Neural cell (in vitro differentiated cells): Measurements from ENCODE around the gene ARF3. TPM values are rescaled to one million over a fixed set of nuclear protein-coding genes. Genes with fewer than 3 reads are reported as not detected.

Experiments
- H2AFZ ChIP-seq: fragments of 200-600, 300-800 bp; sonication (generic), shearing (Covaris generic); 2 replicates; pipeline ENCODE4 v1.6.0; 2014; ENCODE audit warnings: low read depth, mild to moderate bottlenecking, antibody characterized with exemption, low read length, moderate library complexity
- H3F3A ChIP-seq: fragments of 200-600 bp; shearing (Covaris generic); 2 replicates; pipeline ENCODE4 v1.6.1; 2016; ENCODE audit warnings: mild to moderate bottlenecking, moderate library complexity, mixed read lengths, antibody characterized with exemption, low read length; ENCODE audit not compliant: insufficient read depth, poor library complexity, severe bottlenecking
- H3K27ac ChIP-seq: fragments of 200-600, 300-800 bp; sonication (generic), shearing (Covaris generic); 2 replicates; pipeline ENCODE4 v1.5.1; 2014; ENCODE audit warnings: mild to moderate bottlenecking, low read length, moderate library complexity
- H3K27me3 ChIP-seq: fragments of 300-800, 200-600 bp; sonication (generic), shearing (Covaris generic); 2 replicates; pipeline ENCODE4 v1.6.0; 2014; ENCODE audit warnings: mild to moderate bottlenecking, low read depth, low read length, moderate library complexity; ENCODE audit not compliant: insufficient read depth
- H3K36me3 ChIP-seq: fragments of 300-800, 200-600 bp; sonication (generic), shearing (Covaris generic); 2 replicates; pipeline ENCODE4 v1.5.1; 2014; ENCODE audit warnings: mild to moderate bottlenecking, antibody characterized with exemption, low read length, moderate library complexity; ENCODE audit not compliant: insufficient read depth
- H3K4me2 ChIP-seq: fragments of 300-800, 200-600 bp; sonication (generic), shearing (Covaris generic); 2 replicates; pipeline ENCODE4 v1.6.0; 2014; ENCODE audit warnings: mild to moderate bottlenecking, low read length
- H3K4me3 ChIP-seq: fragments of 300-800, 200-600 bp; sonication (generic), shearing (Covaris generic); 2 replicates; pipeline ENCODE4 v1.5.1; 2014; ENCODE audit warnings: mild to moderate bottlenecking, low read length, moderate library complexity
- H3K79me2 ChIP-seq: fragments of 200-600 bp; shearing (Covaris generic); replicated peaks from 2 replicates; pipeline ENCODE4 v1.6.0; 2014; ENCODE audit warnings: mild to moderate bottlenecking, low read length, moderate library complexity; ENCODE audit not compliant: insufficient read depth
- H3K9ac ChIP-seq: fragments of 300-800, 200-600 bp; sonication (generic), shearing (Covaris generic); 2 replicates; pipeline ENCODE4 v1.6.1; 2016; ENCODE audit warnings: mild to moderate bottlenecking, low read length, mixed read lengths
- H3K9me2 ChIP-seq: fragments of 200-600 bp; shearing (Covaris generic); 2 replicates; pipeline ENCODE4 v1.6.1; 2016; ENCODE audit warnings: mild to moderate bottlenecking, low read length, mixed read lengths; ENCODE audit not compliant: insufficient read depth
- H3K9me3 ChIP-seq: fragments of 200-600, 300-800 bp; sonication (generic), shearing (Covaris generic); 2 replicates; pipeline ENCODE4 v1.6.1; 2016; ENCODE audit warnings: mild to moderate bottlenecking, mixed run types, low read length, moderate library complexity, mixed read lengths
- H4K20me1 ChIP-seq: fragments of 200-600 bp; shearing (Covaris generic); 2 replicates; pipeline ENCODE4 v1.6.1; 2016; ENCODE audit warnings: mild to moderate bottlenecking, mixed run types; ENCODE audit not compliant: insufficient read depth
- EP300 ChIP-seq: fragments of 450-650 bp; conservative IDR thresholded peaks from 2 replicates; pipeline ENCODE4 v1.6.1; 2014; ENCODE audit warnings: antibody characterized with exemption, mild to moderate bottlenecking, moderate library complexity; ENCODE audit not compliant: poor library complexity, severe bottlenecking
- EZH2 ChIP-seq: fragments of 200-600, 300-800 bp; shearing (Covaris generic), sonication (generic); IDR thresholded peaks from 2 replicates; pipeline ENCODE4 v1.6.1; 2014; ENCODE audit warnings: antibody characterized with exemption, low read length, borderline replicate concordance, mild to moderate bottlenecking; ENCODE audit not compliant: insufficient read depth, poor library complexity, severe bottlenecking
- MXI1 ChIP-seq: fragments of 450-650 bp; conservative IDR thresholded peaks from 2 replicates; pipeline ENCODE4 v1.6.1; 2014; ENCODE audit warnings: antibody characterized with exemption, mild to moderate bottlenecking; ENCODE audit not compliant: poor library complexity, severe bottlenecking
- POLR2AphosphoS5 ChIP-seq: IDR thresholded peaks from 2 replicates; pipeline ENCODE4 v1.6.1; 2012
- RAD21 ChIP-seq: fragments of 450-650 bp; conservative IDR thresholded peaks from 2 replicates; pipeline ENCODE4 v1.6.1; 2014; ENCODE audit warnings: antibody characterized with exemption, mild to moderate bottlenecking, moderate library complexity
- SMC3 ChIP-seq: fragments of 450-650 bp; conservative IDR thresholded peaks from 2 replicates; pipeline ENCODE4 v1.6.1; 2014; ENCODE audit warnings: antibody characterized with exemption, mild to moderate bottlenecking, moderate library complexity; ENCODE audit not compliant: poor library complexity
- TAF1 ChIP-seq: IDR thresholded peaks from 2 replicates; pipeline ENCODE4 v1.6.1; 2012; ENCODE audit warnings: low read depth
- polyA plus RNA-seq: library from polyadenylated mRNA; depleted of rRNA; stranded (reverse); fragments of >200 nt; gene quantifications from 2 replicates; pipeline ENCODE4 v1.2.3, GENCODE V29; 2014
- TF ChIP-seq, protein P1 (sequence below): fragments of 450-650 bp; IDR thresholded peaks from 2 replicates; pipeline ENCODE4 v1.5.1; 2014; ENCODE audit warnings: antibody characterized with exemption, mild to moderate bottlenecking, moderate library complexity; ENCODE audit not compliant: poor library complexity, severe bottlenecking
- TF ChIP-seq, protein P2 (sequence below): IDR thresholded peaks from 2 replicates; pipeline ENCODE4 v1.6.1; 2012; ENCODE audit warnings: borderline replicate concordance

The ARF3 gene
- polyA plus RNA-seq, 1 donor from 2014 or later, result 114 TPM

DNA sequence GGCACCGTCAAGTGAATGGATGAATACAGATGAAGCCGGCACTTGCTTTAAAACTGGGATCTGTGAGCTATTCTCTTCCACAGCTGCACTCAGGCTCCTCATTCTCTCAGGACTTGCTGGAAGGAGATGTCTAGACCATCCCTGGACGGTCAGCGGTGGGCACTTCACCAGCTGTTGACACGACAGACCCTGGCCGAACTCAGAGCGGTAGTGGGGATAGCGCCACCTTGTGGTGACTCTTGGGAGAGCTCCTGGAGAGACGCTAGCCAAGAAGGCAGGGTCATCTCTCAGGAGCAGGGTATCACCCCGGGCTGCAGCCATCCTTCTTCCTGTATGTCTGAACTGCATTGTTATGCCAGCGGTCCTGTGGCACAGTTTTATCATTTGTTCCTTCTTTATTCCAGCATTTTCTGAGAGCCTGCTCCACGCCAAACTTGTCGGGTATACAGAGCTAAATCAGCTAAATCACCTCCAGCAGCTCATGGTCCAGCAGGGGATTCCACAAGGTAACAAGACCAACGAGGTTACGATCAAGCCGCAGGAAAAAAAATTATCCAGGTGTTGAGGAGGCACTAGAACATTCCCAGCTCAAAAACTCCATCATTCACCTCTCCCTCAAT lies 30.9 kb upstream of the ARF3 start:
- H3K27me3 ChIP-seq, result peaks cover 96% of the 10 kb centered on the region

DNA sequence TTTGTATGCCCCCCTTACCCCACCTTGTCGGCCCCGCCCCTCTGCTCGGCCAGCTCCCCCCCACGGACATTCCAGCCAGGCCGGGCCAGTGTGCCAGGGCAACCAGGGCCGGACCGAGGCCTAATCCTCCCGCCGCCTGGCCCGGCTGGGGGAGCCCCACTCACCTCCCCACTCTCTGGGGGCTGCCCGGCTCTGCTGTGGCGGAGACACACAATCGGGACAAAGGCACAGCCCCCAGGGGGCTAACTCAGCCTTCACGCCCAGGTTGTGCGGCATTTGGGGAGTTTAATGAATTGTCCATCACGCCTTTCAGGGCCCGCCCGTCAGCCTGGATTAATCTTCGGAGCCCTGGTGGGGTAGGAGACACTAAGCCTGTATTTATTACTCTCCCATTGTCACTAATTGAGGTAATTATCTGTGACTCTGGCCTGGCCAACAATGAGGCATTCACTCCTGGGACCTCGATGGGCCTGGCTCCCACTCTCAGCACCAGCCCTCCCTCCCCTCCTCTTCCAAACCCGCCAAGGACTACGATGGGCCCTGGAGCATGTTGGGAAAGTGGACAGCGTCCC lies 29.5 kb upstream of the ARF3 start:
- H3K27me3 ChIP-seq, result peaks cover 98% of the 10 kb centered on the region
- no peak overlapping the region for H3K27ac ChIP-seq
- no peak overlapping the region for H2AFZ ChIP-seq
- no peak overlapping the region for H3K4me3 ChIP-seq
- H3K9me2 ChIP-seq, result no peaks in the 10 kb centered on the region
- H4K20me1 ChIP-seq, result no peaks in the 10 kb centered on the region
- no peaks in the 10 kb centered on the region for H3K36me3 ChIP-seq
- no peak overlapping the region for H3K9ac ChIP-seq
- H3F3A ChIP-seq, result no peaks in the 10 kb centered on the region
- H3K4me2 ChIP-seq, result no peak overlapping the region
- no peaks in the 10 kb centered on the region for H3K9me3 ChIP-seq
- TF ChIP-seq POLR2AphosphoS5 (no peak), EZH2 (no peak), SMC3 (no peak), EP300 (no peak)
- TF ChIP-seq, protein P1, sequence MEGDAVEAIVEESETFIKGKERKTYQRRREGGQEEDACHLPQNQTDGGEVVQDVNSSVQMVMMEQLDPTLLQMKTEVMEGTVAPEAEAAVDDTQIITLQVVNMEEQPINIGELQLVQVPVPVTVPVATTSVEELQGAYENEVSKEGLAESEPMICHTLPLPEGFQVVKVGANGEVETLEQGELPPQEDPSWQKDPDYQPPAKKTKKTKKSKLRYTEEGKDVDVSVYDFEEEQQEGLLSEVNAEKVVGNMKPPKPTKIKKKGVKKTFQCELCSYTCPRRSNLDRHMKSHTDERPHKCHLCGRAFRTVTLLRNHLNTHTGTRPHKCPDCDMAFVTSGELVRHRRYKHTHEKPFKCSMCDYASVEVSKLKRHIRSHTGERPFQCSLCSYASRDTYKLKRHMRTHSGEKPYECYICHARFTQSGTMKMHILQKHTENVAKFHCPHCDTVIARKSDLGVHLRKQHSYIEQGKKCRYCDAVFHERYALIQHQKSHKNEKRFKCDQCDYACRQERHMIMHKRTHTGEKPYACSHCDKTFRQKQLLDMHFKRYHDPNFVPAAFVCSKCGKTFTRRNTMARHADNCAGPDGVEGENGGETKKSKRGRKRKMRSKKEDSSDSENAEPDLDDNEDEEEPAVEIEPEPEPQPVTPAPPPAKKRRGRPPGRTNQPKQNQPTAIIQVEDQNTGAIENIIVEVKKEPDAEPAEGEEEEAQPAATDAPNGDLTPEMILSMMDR, result no peak
- no peaks in the 10 kb centered on the region for H3K79me2 ChIP-seq

More for the DNA sequence above, 30.9 kb upstream of the ARF3 start:
- Histone ChIP-seq H4K20me1 (no peaks in the 10 kb centered on the region), H3K36me3 (no peaks in the 10 kb centered on the region), H2AFZ (no peak overlapping the region), H3K9ac (no peak overlapping the region), H3K27ac (no peak overlapping the region), H3K9me2 (no peaks in the 10 kb centered on the region), H3K4me2 (no peak overlapping the region), H3F3A (no peaks in the 10 kb centered on the region), H3K4me3 (no peak overlapping the region), H3K9me3 (no peaks in the 10 kb centered on the region), H3K79me2 (no peaks in the 10 kb centered on the region)
- TF ChIP-seq POLR2AphosphoS5 (no peak), EP300 (no peak), RAD21 (peak; percentile 33), EZH2 (no peak), MXI1 (no peak), TAF1 (no peak), SMC3 (peak; percentile 53)
- TF ChIP-seq, protein P1, result peak; percentile 62
- TF ChIP-seq, protein P2, sequence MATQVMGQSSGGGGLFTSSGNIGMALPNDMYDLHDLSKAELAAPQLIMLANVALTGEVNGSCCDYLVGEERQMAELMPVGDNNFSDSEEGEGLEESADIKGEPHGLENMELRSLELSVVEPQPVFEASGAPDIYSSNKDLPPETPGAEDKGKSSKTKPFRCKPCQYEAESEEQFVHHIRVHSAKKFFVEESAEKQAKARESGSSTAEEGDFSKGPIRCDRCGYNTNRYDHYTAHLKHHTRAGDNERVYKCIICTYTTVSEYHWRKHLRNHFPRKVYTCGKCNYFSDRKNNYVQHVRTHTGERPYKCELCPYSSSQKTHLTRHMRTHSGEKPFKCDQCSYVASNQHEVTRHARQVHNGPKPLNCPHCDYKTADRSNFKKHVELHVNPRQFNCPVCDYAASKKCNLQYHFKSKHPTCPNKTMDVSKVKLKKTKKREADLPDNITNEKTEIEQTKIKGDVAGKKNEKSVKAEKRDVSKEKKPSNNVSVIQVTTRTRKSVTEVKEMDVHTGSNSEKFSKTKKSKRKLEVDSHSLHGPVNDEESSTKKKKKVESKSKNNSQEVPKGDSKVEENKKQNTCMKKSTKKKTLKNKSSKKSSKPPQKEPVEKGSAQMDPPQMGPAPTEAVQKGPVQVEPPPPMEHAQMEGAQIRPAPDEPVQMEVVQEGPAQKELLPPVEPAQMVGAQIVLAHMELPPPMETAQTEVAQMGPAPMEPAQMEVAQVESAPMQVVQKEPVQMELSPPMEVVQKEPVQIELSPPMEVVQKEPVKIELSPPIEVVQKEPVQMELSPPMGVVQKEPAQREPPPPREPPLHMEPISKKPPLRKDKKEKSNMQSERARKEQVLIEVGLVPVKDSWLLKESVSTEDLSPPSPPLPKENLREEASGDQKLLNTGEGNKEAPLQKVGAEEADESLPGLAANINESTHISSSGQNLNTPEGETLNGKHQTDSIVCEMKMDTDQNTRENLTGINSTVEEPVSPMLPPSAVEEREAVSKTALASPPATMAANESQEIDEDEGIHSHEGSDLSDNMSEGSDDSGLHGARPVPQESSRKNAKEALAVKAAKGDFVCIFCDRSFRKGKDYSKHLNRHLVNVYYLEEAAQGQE, result no peak
